GM21529 (cell line): ENCODE measurements around the gene POLG2.
A peak's percentile ranks its signal among the peaks of the same experiment; 100 is the strongest.

Experiments
- ATAC-seq: cut with Tn5 transposase; IDR thresholded peaks from one replicate; pipeline ENCODE4 v1.9.1; 2021; ENCODE audit not compliant: unreplicated experiment

Gene POLG2

DNA sequence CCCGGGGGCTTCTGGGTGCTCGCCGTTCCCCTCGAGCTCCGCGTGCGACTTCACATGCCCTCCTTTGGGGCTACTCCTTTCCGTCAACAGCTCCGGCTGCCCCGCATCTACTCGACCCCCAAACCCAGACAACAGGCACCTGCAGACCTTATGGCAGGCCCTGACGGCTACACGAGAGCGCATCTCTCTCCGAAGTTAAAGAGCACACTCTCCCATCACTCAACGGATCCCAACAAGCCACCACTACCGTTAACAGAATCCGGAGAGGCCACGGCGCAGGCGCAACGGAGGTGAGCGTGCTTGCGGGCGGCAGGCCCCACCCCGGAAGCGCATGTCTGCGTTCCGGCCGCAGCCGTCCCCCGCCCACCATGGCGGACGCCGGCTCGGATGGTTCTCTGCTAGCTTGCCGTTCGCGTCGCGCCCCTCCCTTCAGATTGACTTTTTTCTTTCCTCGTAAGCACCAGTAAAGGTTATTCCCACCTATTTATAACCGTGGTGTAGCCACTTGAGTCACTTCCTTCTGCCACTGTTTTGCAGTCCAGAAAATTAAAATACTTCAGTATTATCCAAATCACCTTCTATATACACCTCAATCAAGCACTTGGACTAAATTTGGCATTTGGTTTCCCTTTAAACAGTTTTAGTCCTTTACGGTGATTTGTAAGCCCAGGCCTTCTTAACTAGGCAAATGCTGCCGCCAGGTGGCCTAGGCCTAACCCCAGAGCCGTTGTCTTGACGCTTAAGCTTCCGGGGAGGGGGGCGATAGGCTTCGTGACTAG is at the start of gene POLG2:
TSS of gene POLG2 (minus strand) at position 269 of the 779 bp plus-strand sequence. CDS start at position 183, 86 bp downstream.
- ATAC-seq: peak; percentile 80

DNA sequence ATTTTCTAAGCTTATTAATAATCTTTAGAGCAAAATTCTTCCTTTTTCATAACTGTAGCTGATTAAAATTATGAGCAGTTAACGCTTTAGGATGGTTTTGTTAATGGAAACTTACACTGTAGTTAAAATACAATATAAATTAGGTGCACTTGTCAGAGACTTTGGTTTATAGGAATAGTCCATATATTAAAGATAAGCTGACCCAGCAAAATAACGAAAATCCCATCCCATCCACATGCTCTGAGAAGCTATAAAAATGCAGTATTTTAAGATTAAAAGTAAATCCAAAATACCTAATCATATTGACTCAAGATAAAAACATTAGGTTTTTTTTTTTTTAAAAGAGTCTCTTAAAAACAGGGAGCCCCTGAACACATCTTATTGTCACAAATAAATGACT is 47.9 kb upstream of the POLG2 start:
- ATAC-seq: no peak

- ATAC-seq: no peak
Observed at GRCh38 chr17:64540118-64540776, 43.4 kb upstream of the POLG2 start.

DNA sequence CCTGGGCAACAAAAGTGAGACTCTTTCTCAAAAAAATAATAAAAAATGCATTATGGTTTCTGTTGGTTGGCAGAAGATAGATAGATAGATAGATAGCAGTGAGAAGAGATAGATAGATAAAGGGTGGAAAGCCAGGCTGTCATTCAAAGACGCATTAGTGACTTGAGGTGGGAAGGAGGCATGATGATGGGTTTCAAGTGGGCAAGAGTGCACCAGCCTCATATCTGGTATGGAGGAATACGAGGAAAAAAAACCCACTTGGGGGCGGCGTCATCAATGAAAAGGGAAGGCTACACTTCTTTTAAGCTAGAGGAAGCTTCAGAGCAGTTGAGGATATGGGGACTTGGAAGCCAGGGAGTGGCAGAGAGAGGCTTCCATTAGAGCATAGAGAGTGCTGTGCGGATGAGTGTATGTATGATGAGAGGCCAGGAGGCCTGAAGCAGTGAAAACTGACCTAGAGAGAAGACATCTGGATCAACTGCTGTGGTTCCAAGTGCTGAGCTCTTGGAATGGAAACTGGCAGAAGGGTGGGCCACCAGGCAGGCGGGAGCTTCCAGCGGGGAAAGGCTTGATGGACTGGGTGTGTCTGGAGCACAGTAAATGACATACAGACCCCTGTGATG is 41.8 kb upstream of the POLG2 start:
- ATAC-seq: no peak

GRCh38 chr17:64537488-64537887 is 40.6 kb upstream of the POLG2 start:
- ATAC-seq: no peak

DNA sequence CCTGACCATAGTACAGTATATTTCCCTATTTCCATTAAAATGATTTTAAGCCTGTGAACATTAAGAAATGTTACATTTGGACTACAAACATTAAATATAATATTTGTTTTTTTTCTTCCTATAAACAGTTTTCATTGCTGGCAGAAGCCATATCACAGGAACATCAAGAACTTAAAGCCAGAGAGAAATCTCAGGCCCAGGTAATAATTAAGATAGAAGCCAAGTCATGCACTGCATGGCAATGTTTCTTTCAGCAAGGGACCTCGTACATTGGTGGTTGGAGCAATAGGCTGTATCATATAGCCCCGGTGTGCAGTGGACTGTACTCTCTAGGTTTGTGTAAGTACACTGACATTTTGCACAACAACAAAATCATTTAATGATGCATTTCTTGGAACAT is 40.1 kb upstream of the POLG2 start:
- no peak for ATAC-seq

GRCh38 chr17:64535357-64535756 is 38.5 kb upstream of the POLG2 start:
- ATAC-seq: no peak

DNA sequence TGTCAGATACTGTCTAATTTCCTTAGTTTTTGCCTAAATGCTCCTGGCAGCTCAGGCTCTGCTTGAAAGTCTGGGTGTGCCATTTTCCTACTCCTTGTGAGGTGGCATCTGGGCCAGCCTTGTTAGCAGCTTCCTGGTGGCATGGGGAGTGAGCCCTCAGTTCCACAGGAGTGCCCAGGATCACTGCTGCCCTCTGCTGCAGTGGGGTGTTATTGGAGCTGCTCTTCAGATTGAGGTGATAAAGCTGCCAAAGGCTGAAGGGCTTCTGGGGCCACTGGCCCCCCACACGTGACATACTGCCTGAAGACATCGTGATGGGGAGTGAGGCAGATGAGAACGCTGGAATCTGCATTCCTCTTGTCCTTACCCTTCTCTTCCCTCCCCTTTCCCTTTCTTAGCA is 37.3 kb upstream of the POLG2 start:
- ATAC-seq: no peak

- no peak for ATAC-seq
Observed at GRCh38 chr17:64533784-64534183, 36.9 kb upstream of the POLG2 start.

DNA sequence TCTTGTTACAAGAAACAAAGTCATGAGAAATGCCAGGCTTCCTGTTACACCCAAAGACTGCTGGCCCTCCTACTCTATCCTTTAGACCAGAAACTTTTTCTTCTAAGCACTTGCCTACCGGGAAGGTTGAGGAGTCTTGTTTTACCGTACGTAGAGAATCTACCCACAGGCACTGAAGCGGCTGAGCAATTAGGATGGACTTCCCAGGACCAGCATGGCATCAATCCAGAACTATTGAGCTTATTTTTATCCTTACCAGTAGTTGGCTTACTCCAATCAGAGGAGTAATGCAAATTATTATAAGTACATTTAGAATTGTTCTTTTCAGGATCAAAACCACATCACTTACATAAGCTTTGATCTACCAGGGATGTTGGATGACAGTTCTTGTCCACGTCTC is 35.6 kb upstream of the POLG2 start:
- ATAC-seq: no peak

- ATAC-seq: no peak
Observed at GRCh38 chr17:64531955-64532371, 35.1 kb upstream of the POLG2 start.

DNA sequence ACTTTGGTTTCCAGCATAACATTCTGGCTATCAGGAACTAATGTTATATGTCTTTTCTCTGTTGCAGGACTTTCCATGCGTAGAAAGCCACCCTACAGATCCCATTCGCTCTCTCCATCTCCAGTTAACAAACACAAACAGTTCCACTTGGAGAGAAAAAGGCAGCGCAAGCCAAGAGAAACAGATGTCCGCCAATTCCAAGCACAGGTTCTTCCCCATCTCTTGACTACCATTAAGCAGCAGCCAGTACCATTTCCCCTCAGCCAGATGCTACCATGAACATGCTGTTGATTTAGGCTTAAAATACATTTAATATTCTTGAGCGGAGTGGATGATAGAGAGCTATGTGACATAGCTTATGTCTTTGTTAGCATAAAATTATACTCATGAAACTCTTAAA is 32.4 kb upstream of the POLG2 start:
- no peak for ATAC-seq

DNA sequence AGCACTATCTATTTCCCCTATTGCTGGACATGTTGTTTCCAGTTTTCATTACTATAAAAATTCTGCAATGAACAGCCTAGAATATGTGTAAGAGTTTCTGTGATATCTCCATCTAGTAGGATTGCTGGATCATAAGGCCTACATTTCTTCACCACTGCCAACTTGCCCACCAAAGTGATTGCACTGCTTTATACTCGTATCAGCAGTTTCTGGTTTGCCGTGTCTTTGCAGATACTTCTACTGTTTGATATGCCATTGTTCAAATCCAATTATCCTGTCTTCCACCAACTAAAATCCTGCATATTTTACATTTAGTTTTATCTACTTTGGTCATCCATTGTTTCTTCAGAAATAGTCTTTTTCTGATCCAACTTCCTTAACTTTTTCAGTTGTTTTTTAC is 31.1 kb upstream of the POLG2 start:
- no peak for ATAC-seq

GRCh38 chr17:64520359-64520758 is 23.5 kb upstream of the POLG2 start:
- no peak for ATAC-seq

DNA sequence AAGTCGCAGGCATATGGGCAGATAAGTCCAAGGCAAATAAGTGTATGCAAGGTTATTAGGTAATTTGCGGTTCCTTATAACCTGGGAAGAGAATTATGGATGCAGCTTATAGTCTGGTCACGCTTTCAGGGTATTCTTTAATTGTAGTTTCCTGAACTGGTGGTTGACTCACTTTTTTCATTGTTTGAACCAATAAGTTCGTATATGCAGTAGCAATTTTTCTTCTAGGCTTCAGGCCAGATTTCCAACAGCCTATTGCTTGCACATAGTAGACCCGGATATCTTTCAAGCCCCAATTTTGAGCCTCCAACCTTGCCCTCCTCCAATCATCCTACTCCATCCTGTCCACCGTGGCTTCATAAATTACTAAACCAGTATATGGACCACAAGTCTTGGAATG is 22.7 kb upstream of the POLG2 start:
- ATAC-seq: no peak

- no peak for ATAC-seq
Observed at GRCh38 chr17:64515829-64516228, 19.0 kb upstream of the POLG2 start.

DNA sequence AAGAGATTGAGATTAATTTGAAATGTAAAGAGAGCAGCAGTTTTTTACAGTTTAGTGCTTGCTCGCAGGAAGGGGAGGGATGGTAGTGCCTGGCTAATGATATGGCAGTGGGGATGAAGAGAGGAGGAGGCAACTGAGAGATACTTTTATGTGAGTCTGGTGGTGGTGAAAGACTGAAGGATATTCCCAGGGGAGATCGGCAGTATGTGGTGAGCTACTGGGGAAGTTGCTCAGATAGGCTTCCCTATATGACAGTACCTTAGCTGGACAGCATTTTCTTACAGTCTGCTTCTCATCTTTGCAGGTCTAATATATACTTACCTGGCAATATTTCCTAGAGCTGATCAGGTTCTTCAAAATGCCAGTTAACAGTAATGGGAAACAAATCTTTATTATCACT is 18.6 kb upstream of the POLG2 start:
- no peak for ATAC-seq

GRCh38 chr17:64509179-64509578 is 12.3 kb upstream of the POLG2 start:
- no peak for ATAC-seq

DNA sequence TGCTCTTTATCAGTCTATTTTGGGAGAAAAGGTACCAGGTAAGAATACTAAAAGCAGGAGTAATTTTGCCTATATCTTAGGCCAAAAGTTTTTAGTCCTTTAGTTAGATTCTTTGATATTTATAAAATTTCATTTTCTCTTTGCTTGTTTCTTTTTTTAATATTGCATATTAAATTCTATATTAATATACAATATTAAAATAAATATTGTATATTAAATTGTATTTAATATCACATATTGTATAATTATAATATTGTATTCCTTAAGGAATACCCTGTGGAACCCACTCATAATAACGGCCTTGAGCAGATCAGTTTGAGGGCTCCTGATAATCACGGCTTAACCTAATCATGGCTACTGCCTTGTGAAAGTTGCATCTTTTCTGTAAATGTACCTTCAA is 11.8 kb upstream of the POLG2 start:
- no peak for ATAC-seq

- ATAC-seq: peak; percentile 22
Observed at GRCh38 chr17:64507413-64507782, 10.5 kb upstream of the POLG2 start.

GRCh38 chr17:64506576-64507412 is 9.9 kb upstream of the POLG2 start, which contains the start of gene CEP95:
CEP95 (plus strand) TSS chr17:64506977; CDS start chr17:64507098, 121 bp downstream.
- peak; percentile 53 for ATAC-seq
